Measurements from ENCODE around the gene CCDC124.

The CCDC124 gene

DNA sequence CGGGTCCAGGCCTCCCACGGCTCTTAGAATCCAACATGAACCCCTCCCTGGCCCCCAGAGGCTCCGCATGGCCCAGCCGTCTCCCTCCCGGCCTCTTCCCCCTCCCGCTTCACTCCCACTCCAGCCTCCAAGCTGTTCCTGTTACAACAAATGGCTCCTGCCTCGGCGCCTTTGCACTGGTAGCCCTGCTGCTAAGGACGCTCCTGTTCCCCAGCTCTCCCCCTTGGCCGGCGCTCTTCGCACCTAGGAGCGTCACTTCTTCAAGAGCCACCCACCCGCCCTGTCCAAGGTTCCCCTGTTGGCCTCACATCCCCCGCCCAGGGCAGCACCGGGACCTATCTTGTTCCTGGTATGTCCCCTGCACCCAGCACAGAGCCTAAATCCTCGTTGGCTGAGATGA, 9.4 kb downstream of the CCDC124 start:
- peaks cover 2% of the 10 kb centered on the region for H3K4me1 ChIP-seq (ENCODE audit: insufficient read depth, low read length, poor library complexity, severe bottlenecking)
- no peak overlapping the region for H3K9ac ChIP-seq (ENCODE audit: low read depth, low read length, poor library complexity, severe bottlenecking)
- H4K20me1 ChIP-seq (ENCODE audit: insufficient read depth, low read length, poor library complexity, severe bottlenecking) = no peaks in the 10 kb centered on the region
- TF ChIP-seq EZH2phosphoT487 (IDR thresholded peaks at IDR 0.05; ENCODE audit: borderline replicate concordance) = no peak
- TF ChIP-seq, protein P1, sequence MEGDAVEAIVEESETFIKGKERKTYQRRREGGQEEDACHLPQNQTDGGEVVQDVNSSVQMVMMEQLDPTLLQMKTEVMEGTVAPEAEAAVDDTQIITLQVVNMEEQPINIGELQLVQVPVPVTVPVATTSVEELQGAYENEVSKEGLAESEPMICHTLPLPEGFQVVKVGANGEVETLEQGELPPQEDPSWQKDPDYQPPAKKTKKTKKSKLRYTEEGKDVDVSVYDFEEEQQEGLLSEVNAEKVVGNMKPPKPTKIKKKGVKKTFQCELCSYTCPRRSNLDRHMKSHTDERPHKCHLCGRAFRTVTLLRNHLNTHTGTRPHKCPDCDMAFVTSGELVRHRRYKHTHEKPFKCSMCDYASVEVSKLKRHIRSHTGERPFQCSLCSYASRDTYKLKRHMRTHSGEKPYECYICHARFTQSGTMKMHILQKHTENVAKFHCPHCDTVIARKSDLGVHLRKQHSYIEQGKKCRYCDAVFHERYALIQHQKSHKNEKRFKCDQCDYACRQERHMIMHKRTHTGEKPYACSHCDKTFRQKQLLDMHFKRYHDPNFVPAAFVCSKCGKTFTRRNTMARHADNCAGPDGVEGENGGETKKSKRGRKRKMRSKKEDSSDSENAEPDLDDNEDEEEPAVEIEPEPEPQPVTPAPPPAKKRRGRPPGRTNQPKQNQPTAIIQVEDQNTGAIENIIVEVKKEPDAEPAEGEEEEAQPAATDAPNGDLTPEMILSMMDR (conservative IDR thresholded peaks at IDR 0.05; ENCODE audit: low read length) = no peak
- no peak overlapping the region for H2AFZ ChIP-seq (ENCODE audit: low read length)
- peaks cover 4% of the 10 kb centered on the region; the same call in 1 of the 2 replicates for H3K36me3 ChIP-seq (ENCODE audit: insufficient read depth, low read length)
- no peaks in the 10 kb centered on the region for H3K27me3 ChIP-seq (ENCODE audit: insufficient read depth, low read length, poor library complexity, severe bottlenecking)
- no peaks in the 10 kb centered on the region for H3K9me3 ChIP-seq (ENCODE audit: insufficient read depth, low read depth, low read length)
- H3F3A ChIP-seq (ENCODE audit: low read depth) = no peaks in the 10 kb centered on the region
- H3K79me2 ChIP-seq (ENCODE audit: insufficient read depth, low read length) = no peaks in the 10 kb centered on the region
- no peaks in the 10 kb centered on the region for H3K9me2 ChIP-seq (replicated peaks; ENCODE audit: low read depth, low read length)
- H3K4me3 ChIP-seq (ENCODE audit: low read length, poor library complexity, severe bottlenecking) = no peak overlapping the region
- no peak overlapping the region for H3K4me2 ChIP-seq (ENCODE audit: low read depth, low read length, poor library complexity, severe bottlenecking)

DNA sequence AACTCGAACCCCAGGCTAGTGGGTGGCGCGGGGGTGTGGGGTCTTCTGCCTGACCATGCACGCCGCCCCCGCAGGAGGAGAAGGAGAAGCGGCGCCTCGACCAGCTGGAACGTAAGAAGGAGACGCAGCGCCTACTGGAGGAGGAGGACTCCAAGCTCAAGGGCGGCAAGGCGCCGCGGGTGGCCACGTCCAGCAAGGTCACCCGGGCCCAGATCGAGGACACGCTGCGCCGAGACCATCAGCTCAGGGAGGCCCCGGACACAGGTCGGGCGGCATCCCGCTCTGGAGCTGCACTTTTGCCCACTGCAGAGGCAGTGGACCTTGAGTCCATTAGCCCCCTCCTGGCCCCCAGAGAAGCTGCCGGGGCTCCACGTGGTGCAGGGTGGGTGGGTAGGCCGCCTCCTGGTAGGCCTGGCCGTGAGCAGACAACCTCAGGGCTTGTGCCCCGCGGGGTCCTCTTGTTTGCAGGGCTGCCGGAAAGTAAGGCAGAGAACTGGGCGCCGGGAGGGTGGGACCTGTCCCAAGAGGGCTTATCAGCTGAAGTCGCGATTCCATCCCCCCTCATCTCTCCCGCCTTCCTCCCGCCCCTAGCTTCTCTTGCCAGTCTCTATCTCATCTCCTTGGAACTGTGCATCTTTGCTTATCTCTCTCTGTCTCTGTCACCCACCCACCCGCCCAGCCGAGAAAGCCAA, 9.9 kb downstream of the CCDC124 start:
- no peaks in the 10 kb centered on the region for H3K9me2 ChIP-seq (replicated peaks; ENCODE audit: low read depth, low read length)
- H3K4me2 ChIP-seq (ENCODE audit: low read depth, low read length, poor library complexity, severe bottlenecking) = no peak overlapping the region

DNA sequence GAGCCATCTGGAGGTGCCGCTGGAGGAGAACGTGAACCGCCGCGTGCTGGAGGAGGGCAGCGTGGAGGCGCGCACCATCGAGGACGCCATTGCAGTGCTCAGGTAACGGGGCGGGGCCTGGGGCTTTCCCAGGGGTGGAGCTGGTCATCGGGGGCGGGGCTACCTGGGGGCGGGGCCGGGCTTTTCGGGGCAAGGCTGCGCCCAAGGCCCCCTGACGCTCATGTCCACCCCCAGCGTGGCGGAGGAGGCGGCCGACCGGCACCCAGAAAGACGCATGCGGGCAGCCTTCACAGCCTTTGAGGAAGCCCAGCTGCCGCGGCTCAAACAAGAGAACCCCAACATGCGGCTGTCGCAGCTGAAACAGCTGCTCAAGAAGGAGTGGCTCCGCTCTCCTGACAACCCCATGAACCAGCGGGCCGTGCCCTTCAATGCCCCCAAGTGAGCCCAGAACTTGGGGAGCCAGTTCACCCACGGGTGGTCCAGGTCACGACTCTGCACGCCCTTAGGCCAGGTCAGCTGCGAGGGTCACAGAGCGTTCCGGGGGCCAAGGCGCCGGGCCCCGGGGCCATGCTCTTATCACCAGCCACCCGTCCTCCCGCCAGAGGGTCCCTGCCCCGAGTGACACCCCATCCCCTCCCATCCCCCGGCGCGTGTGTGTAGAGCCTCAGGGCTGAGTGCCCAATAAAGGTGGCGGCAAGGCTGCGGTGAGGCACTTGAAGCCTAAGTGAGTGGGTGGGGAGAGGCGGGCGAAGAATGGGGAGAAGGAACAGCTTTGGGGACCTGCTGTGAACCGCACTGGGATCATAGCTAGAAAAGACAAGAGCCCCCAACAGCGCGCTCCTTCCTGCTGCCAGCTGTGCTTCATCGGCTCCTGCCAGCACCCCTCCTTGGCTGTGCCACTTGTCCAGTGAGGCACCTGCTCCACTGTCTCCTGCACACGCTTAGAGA, 10.7 kb downstream of the CCDC124 start:
- Histone ChIP-seq H3K9me3 (ENCODE audit: insufficient read depth, low read depth, low read length) (no peaks in the 10 kb centered on the region), H3K4me2 (ENCODE audit: low read depth, low read length, poor library complexity, severe bottlenecking) (no peak overlapping the region)

More for the DNA sequence above, 9.9 kb downstream of the CCDC124 start:
- no peak overlapping the region for H3K9ac ChIP-seq (ENCODE audit: low read depth, low read length, poor library complexity, severe bottlenecking)
- peaks cover 4% of the 10 kb centered on the region; the same call in 1 of the 2 replicates for H3K36me3 ChIP-seq (ENCODE audit: insufficient read depth, low read length)
- TF ChIP-seq, protein P1 (conservative IDR thresholded peaks at IDR 0.05; ENCODE audit: low read length) = no peak
- no peak for TF ChIP-seq EZH2phosphoT487 (IDR thresholded peaks at IDR 0.05; ENCODE audit: borderline replicate concordance)
- H2AFZ ChIP-seq (ENCODE audit: low read length) = no peak overlapping the region
- no peaks in the 10 kb centered on the region for H4K20me1 ChIP-seq (ENCODE audit: insufficient read depth, low read length, poor library complexity, severe bottlenecking)
- no peaks in the 10 kb centered on the region for H3K27me3 ChIP-seq (ENCODE audit: insufficient read depth, low read length, poor library complexity, severe bottlenecking)
- no peak overlapping the region for H3K4me3 ChIP-seq (ENCODE audit: low read length, poor library complexity, severe bottlenecking)
- H3F3A ChIP-seq (ENCODE audit: low read depth) = no peaks in the 10 kb centered on the region
- H3K4me1 ChIP-seq (ENCODE audit: insufficient read depth, low read length, poor library complexity, severe bottlenecking) = peaks cover 5% of the 10 kb centered on the region
- H3K79me2 ChIP-seq (ENCODE audit: insufficient read depth, low read length) = no peaks in the 10 kb centered on the region
- no peaks in the 10 kb centered on the region for H3K9me3 ChIP-seq (ENCODE audit: insufficient read depth, low read depth, low read length)

More for the DNA sequence above, 10.7 kb downstream of the CCDC124 start:
- Histone ChIP-seq H3K79me2 (ENCODE audit: insufficient read depth, low read length) (no peaks in the 10 kb centered on the region), H3F3A (ENCODE audit: low read depth) (no peaks in the 10 kb centered on the region), H3K9ac (ENCODE audit: low read depth, low read length, poor library complexity, severe bottlenecking) (no peak overlapping the region), H3K27me3 (ENCODE audit: insufficient read depth, low read length, poor library complexity, severe bottlenecking) (no peaks in the 10 kb centered on the region), H3K4me1 (ENCODE audit: insufficient read depth, low read length, poor library complexity, severe bottlenecking) (peaks cover 9% of the 10 kb centered on the region), H4K20me1 (ENCODE audit: insufficient read depth, low read length, poor library complexity, severe bottlenecking) (no peaks in the 10 kb centered on the region), H3K9me2 (replicated peaks; ENCODE audit: low read depth, low read length) (no peaks in the 10 kb centered on the region), H3K36me3 (ENCODE audit: insufficient read depth, low read length) (peaks cover 4% of the 10 kb centered on the region; the same call in 1 of the 2 replicates), H2AFZ (ENCODE audit: low read length) (no peak overlapping the region), H3K4me3 (ENCODE audit: low read length, poor library complexity, severe bottlenecking) (no peak overlapping the region)
- TF ChIP-seq EZH2phosphoT487 (IDR thresholded peaks at IDR 0.05; ENCODE audit: borderline replicate concordance) = no peak
- TF ChIP-seq, protein P1 (conservative IDR thresholded peaks at IDR 0.05; ENCODE audit: low read length) = no peak
